NCI-H2227 treated with DMSO at 0.1 percent for 48 hours (cell line): ENCODE measurements around the gene GLB1L2.

Experiments used
- DNase-seq: peaks from one replicate; lab custom pipeline; 2025; lab: John Stamatoyannopoulos, UW

GLB1L2 gene

GRCh38 chr11:134347441-134347840, 15.7 kb downstream of the GLB1L2 start:
- no peak for DNase-seq

DNA sequence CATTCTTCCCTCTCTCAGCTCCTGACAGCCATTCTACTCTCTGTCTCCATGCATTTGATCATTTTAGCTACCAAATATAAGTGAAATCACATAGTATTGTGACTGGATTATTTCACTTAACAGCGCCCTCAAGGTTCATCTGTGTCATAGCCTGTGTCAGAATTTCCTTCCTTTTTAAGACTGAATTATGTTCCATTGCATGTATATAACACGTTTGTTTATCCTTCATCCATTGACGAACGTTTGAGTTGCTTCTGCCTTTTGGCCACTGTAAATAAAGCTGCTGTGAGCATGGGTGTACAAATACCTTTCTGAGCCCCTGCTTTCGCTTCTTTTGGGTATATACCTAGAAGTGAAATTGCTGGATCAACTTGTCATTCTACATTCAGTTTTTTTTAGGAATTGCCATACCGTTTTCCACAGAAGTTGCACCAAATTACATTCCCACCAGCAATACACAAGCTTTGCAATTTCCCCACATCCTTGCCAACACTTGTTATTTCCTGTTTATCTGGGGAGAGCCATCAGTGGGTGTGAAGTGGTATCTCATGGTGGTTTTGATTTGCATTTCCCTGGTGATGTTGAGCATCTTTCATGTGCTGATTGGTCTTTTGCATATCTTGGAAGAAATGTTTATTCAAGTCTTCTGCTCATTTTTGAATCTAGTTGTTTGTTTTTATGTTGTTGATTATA, 17.5 kb downstream of the GLB1L2 start:
- DNase-seq: no peak

DNA sequence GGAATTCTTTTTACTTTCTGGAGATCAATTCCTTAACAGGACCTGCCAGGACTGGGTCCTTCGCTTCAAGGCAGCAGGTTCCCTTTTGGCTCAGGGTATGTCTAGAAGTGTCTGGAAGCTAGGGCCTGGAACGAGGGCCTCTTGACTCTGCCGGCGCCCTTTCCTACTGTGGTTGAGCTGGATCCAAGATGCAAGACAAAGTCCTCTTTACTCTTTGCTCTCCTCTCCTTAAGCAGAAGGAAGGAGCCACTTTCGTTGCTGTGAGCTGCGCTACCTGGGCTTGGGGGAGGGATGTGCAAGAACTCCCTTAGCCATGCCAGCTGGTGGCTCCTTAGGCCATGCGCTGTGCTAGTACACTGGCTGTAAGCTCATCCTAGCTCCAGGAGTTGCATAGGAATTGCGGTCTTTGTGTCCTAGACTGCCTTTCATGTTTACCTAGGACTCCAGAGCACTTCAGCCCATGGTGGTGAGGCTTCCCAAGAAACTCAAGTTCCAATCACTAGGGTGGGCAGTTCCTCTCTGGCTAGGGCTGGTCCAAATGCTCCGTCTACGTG, 18.1 kb downstream of the GLB1L2 start:
- no peak for DNase-seq

DNA sequence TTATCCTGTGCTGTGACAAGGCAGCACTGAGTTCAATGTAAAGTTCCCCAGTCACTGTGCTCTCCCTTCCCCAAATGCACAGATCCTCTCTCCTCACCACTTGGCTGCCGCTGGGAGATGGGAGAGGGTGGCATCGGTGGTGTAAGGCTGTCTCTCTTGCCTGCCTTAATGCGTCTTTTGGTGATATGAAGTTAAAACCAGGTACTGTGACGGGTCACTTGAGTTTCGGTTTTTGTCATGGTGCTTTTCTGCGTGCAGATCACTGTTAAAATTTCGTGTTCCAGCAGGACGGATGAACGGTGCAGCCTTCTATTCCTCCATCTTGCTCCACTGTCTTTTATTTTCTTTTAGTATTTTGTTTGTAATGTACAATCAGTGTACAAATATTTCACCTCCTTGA, 18.6 kb downstream of the GLB1L2 start:
- DNase-seq: no peak

- DNase-seq: no peak
These were observed 20.3 kb downstream of the GLB1L2 start for GRCh38 chr11:134352111-134352510.

DNA sequence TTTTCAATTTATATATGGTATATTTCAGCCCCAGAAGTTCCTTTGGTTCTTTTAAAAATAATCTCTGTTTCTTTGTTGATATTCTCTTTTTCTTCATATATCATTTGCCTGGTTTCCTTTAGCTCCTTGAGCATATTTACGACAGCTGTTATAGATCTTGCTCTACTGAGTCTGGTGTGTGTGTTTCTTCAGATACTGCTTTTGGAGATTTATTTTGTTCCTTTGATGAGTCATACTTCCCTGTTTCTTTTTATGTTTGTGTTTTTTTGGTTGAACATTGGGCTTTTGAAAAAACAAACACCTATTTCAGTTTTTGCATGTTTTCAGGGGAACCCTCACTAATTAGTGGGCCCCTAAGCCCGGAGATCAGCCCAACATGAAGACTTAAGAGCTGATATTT, 23.3 kb downstream of the GLB1L2 start:
- no peak for DNase-seq

DNA sequence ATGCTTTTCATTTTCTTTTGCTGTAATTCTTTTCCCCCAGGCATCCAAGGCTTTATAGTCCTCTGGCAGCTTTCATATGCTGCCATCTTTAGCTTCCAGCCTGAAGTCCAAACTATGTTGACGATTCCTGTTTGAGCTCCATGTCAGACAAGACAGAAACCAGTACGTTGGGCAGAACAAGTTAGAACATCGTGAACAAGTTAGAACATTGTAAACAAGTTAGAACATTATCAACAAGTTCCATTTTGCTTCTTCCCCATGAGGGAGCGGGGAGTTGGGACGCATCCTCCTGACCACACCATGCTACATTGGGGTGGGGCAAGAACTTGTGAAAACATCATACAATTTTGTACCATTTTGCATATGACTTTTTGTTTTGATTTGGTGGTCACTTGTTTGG, 23.9 kb downstream of the GLB1L2 start:
- no peak for DNase-seq

DNA sequence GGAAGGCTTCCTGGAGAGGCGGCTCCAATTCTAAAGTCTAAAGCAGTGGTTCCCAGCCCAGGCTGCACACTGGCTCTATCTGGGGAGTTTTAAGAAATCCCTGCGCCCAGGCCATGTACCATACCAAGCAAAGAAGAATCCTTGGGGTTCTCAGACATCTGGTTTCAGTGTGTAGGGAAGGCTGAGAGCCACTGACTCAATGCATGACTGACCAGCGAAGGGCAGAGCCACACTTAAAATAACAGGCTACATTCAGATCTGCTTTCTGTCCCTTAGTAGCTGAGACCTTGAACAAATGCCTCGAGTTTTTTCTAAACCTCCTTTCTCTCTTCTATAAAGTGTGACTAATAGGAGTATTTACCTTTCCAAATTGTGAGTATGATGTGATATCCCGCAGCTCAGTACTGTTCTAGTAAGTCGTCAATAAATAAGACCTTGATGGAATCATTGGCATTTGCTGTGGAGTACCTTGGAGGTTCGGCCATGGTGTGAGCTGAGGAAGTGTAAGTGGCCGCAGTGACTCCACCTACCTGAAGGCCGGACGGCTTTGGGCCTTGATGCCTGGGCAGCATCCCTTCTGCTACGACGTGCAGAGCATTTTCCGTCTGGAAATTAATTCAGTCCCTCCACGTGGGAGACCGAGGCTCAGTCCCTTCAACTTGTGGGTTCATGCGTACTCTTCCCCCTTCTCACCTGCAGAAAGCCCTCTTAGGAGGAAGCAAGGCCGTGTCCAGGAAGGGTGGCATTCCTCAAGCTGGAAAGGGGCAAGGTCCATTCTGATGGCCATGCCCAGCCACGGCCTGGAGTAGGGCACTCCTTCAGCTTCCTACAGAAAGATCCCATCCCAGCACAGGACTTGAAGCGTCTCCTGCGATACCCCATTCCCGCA, 25.1 kb downstream of the GLB1L2 start:
- DNase-seq: no peak

DNA sequence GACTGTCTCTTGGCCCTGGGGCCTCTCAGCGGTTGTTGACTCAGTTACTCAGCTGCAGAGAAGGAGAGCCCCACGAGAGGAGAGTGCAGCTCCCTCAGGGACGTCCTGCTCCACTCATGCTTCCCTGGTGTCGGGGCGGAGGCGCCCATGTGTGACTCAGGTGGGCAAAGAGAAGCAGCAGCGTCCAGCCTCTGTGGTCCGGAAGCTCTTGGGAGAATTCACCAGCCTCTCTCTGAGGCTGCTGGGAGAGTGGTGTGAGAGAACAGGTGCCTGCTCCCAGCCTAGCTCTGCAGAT, 25.7 kb downstream of the GLB1L2 start:
- no peak for DNase-seq

DNA sequence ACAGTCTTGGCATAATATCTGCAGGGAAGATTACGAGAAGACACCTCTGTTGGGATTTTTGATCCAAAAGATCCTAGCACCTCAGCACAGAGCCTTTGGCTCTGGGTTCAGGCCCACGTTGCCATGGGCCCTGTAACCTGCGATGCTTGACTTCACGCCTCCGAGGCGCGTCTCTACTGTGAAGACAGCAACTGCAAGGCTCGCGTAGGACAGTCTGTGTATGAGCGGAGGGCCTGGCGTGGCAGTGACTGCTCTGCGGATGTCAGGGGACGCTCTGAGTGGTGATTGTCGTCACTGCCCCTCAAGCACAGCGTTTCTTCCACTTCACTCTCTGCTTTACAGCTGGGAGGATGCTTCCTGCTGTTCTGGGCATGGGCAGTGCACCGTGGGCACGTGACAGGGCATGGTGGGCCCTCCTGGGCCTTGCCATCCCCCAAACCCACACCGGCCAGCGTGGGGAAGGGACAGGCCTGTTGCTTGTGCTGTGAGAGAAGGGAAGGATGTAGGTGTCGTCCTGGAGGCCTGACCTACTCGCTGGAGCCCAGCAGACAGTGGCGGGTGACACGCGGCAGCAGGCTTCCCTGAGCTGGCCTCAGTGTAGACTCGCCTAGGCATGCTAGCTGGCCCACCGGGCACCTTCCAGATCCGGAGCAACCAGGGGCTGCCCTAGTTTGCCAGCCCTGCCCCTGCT, 26.5 kb downstream of the GLB1L2 start:
- no peak for DNase-seq

- DNase-seq: no peak
These were observed 27.2 kb downstream of the GLB1L2 start for GRCh38 chr11:134358856-134359490.

DNA sequence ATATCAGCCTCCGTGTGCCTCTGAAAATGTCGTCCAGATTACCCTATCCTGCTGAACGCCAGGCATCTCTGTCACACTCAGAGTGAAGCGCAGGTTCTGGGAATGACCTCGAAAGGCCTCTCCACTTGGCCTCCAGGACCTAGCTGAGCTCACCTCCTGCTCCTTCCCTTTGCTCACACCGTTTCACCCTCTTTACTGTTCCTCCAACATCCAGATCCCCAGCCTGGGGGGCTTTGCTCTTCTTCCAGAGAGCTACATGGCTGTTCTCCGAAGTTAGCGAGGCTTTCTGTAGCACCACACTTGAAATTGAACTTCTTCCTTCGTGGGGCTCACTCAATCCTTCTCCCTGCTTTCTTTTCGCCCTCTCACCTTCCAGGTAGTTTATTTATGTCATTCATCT, 27.9 kb downstream of the GLB1L2 start:
- DNase-seq: no peak

DNA sequence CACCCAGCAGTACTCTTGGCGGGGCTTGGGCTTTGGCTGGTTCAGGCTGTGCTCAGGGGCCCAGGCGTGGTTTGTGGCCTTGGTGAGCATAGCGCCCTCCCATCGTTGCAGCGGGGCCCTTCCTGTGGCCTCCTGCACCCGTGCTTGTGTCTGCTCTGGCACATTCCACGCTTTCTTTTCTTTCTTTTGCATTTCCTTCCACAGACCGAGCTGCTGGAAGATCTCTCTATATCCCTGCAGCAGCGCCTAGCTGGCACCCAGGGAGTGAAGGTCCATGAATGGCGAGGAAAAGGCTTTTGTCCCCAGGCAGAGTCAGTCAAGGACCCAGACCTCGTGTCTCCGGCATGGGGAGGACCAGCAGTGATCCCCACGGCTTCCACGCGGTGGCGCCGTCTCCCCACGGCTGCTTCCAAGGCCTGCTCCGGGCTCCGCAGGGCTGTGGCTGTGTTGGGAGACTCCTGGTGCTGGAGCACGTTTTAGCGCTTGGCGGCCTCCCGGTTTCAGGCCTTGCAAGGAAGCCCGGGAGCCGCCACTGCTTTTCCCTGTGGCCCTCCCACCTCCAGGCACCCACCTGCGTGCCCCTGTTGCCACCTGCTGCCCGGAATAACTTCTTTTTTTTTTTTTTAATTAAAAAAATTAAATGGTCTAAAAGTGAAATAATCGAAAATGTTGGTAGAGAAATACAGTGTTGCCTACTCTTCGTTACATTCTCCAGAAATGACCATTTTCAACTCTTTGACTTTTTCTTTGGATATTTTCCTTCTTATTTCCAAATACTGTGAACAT, 28.5 kb downstream of the GLB1L2 start:
- DNase-seq: no peak

DNA sequence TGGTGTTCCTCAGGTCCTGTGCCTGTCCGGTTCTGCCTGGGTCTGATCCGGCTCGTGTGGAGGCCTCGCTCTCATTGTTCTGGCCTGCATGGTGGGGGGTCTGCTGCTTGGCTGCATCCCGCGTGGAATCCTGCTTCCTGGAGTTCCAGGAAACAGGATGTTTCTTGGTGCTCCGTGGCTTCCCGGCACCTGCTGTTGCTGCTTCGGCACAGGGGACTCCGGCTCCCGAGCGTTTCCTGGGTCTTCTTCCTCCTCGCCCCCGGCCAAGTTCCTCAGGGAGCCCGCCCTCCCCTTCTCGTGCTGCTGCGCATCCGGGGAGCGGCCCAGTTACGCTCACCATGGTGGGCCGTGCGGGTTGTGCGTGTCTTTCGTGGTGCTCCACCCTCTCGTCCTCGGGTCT, 29.9 kb downstream of the GLB1L2 start:
- no peak for DNase-seq

DNA sequence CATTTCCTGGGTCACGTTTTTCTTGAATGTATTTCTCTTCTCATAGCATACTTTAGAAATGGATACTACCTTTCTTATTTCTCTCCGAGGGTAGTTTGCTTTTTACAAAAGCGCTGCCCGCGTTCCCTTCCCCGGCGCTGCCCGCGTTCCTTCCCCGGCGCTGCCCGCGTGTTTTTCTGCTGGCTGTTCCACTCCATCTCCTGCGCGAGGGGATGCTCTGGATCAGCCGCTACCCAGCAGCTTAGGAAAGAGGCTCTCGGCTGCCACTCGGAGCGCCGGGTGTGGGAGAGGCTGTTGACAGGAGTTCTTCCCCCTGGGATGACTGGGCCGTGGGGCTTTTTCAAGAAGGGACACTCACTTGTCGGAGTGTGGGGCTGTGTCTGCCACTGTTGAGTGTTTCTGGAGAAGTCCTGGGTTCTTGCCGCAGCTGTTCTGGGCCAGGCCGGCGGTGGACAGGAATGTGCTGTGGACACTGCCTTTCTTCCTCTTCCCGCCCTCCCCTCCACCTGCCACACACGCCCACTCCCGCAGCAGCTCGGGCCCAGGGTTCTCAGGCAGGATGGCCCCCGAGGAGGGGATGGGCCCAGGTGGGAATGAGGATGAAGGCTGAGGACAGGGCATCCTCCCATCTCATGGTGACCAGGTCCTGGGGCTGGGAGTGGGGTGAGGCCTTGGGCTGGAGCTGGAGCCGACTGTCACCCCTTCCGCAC, 30.6 kb downstream of the GLB1L2 start:
- no peak for DNase-seq

GRCh38 chr11:134363161-134363560, 31.4 kb downstream of the GLB1L2 start:
- DNase-seq: no peak

DNA sequence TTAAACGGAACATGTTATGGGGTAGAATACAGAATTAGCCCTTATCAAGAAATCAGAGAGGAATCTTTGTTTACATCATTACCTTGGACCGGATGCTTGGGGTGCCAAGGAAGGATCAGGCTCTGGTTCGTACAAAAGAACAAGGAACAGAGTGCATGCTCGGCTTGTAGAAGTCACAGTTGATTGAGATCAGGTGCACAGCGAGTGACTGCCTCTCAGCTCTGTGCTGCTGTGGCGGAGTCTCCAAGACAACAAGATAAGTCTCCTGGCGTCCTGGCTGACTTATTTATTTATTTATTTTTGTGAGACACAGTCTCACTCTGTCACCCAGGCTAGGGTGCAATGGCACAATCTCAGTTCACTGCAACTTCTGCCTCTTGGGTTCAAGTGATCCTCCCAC, 31.8 kb downstream of the GLB1L2 start:
- no peak for DNase-seq

GRCh38 chr11:134364261-134364660, 32.5 kb downstream of the GLB1L2 start:
- no peak for DNase-seq

GRCh38 chr11:134365011-134365925, 33.5 kb downstream of the GLB1L2 start:
- no peak for DNase-seq

GRCh38 chr11:134366254-134366653, 34.5 kb downstream of the GLB1L2 start:
- DNase-seq: no peak
